ENCODE results near the gene BMP7.
"Not testable (repeated sequence)": the region's sequence is repeated elsewhere in the genome, so short reads cannot be mapped to it uniquely, and the experiment has no call there.

Gene BMP7

GRCh38 chr20:57163041-57163440, 103.4 kb downstream of the BMP7 start:
- DNase-seq = no peak

- DNase-seq = no peak
Observed at GRCh38 chr20:57162362-57162652, 104.1 kb downstream of the BMP7 start.

- no peak for DNase-seq
Observed at GRCh38 chr20:57161478-57162361, 104.7 kb downstream of the BMP7 start.

- DNase-seq = no peak
Observed at GRCh38 chr20:57160985-57161384, 105.5 kb downstream of the BMP7 start.

DNA sequence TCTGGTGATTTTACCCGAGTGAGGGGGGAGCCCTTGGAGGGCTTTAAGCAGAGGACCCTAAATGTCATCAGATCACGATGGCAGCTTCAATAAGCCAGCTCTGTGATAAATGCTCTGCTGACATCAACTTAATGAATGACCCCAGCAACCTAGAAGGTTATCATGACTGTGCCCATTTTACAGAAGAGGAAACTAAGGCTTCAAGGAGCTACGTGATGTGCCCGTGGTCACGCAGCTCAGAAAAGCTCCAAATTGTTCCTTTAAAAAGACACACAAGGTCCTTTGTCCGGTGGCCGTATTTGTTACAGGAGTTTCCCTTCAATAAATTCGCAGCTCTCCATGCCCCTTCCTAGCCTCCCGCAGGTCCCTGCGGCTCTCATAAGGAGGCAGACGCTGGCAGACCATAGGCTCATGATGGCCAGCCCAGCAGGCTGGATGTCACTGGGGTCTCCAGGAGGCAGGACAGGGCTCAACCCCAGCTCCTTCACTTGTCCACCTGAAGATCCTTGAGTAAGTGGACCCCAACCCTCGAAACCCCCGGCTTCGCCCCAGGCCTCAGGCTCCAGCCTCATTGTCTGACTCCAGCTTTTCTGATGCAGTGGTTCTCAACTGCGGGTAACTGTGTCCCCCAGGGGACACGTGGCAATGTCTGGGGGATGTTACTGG, 106.4 kb downstream of the BMP7 start:
- no peak for DNase-seq

DNA sequence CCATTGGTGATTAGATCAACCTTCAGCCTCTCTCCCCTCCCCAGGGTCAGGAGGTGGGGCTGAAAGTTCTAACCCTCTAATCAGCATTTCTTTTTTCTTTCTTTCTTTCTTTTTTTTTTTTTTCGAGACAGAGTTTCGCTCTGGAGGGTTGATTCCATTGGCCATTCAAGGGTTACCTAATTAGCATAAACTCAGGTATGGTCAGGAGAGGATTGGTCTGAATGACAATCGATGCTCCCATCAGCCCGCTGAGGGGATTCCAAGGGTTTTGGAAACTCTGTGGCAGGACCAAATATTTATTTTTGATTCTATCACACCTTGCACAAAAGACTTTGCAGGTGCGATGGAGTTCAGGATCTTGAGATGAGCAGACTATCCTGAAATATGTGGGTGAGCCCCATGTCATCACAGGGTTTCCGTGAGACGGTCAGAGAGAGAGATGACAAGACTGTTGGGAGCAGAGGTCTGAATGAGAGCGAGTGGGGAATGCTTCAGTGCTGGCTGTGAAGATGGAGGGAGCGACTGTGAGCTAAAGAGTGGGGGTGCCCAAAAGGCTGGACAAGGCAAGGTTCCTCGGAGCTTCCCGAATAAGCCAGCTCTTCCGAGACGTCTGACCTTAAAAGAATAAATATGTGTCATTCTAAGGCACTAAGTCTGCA, 107.1 kb downstream of the BMP7 start:
- no peak for DNase-seq

GRCh38 chr20:57158474-57158873, 108.0 kb downstream of the BMP7 start:
- no peak for DNase-seq

DNA sequence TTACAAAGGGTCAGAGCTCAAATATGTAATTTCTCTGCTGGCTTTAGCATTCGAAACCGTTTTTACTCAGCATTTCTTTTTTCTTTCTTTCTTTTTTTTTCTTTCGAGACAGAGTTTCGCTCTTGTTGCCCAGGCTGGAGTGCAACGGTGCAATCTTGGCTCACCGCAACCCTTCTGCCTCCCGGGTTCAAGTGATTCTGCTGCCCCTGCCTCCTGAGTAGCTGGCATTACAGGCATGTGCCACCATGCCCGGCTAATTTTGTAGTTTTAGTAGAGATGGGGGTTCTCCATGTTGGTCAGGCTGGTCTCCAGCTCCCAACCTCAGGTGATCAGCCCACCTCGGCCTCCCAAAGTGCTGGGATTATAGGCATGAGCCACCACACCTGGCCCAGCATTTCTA, 108.7 kb downstream of the BMP7 start:
- DNase-seq = not testable (repeated sequence)

DNA sequence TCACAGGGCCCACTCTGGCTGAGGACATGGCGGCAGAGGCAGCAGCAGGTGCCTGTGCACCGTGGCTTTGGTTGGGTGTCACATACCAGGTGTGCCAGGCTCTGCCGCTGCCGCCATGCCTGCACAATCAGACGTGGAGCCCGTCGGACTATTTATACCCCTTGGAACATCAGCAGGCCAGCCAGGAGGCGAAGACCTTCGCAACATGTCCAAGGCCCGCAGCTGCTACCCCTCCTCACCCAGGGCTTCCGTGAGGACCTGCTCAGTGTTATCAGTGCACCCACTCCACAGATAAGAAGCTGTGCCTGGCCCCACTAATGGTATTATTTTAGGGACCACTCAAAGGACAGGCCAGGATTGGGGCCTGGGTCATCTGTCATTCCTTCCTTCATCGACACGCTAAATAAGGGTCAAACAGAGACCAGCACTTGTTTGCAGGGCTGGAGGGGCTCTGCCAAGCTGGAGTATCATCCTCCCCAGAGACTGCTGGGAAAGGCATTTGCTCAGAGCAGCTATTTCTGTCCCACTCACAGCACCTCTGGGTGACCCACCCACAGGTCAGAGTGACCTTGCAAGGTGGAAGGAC, 109.2 kb downstream of the BMP7 start:
- DNase-seq = no peak

- no peak for DNase-seq
Observed at GRCh38 chr20:57156011-57156729, 110.3 kb downstream of the BMP7 start.

DNA sequence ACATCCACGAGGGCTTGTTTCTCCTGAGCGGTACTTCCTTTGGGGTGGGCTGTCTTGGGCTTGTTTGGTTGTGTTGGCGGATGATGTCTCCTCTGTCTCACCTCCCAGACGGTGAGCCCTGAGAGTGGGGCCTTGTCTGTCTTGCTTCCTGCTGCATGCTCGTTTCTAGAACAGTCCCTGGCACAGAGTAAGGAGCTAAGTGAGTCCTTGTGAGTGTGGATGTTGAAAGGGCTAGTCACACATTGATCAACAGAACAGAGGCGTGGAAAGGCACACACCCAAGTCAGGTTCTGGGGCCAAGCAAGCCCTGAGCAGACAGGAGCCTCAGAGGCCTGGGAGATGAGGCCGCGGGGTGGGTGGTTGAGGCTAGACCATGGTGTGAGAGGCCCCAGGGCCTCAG, 111.0 kb downstream of the BMP7 start:
- no peak for DNase-seq

DNA sequence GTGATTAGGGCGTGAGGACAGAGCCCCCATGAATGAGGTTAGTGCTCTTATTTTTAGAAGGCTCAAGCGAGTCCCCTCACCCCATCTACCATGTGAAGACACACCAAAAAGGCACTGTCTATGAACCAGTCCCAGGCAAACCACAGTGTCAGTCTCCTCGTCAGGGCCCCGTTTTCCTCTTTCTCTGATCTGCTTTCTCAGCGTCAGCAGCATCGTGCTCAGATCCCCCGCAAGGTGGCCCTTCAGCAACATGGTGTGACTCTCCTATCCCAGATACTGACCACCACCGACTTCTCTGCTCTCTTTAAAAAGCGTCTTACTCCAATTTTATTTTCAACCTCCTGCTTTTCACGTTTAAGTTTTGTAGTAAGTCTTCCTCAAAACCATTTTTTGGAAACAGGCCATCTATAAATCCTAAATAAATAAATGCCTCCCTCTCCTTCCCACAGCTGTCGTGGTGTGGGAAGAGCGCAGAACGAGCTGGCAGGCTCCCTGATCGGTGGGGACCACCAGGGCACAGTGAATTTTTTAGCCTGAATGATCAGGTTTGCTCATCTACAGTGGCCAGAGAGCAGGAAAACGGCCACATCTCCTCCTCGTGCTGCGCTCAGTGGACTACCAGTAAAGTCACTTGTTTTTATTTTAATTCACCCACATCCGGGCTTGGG, 113.1 kb downstream of the BMP7 start:
- no peak for DNase-seq

GRCh38 chr20:57152557-57152956, 113.9 kb downstream of the BMP7 start:
- no peak for DNase-seq

GRCh38 chr20:57150559-57150958, 115.9 kb downstream of the BMP7 start:
- DNase-seq = no peak

DNA sequence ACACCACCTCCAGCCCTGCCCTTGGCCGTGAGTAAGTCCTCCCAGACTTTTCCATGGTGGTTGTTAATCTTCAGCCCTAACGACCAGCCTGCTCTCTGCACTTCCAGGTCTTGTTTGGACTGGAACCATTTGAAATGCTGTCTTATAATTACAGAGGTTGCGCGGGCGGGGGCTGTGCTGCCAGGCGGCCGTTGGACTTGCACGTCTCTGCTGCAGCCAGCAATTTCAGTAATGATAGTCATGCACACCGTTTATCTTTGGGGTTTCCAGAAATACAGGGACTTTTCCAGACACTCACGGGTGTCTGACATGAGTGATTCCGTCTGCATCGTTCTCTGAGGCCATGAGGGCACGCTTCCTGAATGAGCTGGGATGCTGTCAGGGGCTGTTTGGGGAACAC, 118.2 kb downstream of the BMP7 start:
- no peak for DNase-seq

DNA sequence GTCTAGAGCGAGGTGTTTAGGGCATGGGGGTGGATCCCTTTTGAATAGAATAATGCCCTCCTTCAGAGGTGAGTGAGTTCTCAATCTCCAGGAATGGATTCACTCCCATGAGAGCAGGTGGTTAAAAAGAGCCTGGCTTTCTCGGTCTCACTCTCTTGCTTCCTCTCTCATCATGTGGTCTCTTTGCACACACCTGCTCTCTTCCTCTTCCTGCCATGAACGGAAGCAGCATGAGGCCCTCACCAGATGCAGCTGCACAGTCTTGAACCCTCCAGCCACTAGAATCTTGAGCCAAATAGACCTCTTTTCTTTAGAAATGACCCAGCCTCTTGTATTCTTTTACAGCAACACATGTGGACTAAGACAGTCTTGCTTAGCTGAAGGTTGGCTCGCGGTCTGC, 119.3 kb downstream of the BMP7 start:
- DNase-seq = no peak

- DNase-seq = no peak
Observed at GRCh38 chr20:57146155-57146554, 120.3 kb downstream of the BMP7 start.

DNA sequence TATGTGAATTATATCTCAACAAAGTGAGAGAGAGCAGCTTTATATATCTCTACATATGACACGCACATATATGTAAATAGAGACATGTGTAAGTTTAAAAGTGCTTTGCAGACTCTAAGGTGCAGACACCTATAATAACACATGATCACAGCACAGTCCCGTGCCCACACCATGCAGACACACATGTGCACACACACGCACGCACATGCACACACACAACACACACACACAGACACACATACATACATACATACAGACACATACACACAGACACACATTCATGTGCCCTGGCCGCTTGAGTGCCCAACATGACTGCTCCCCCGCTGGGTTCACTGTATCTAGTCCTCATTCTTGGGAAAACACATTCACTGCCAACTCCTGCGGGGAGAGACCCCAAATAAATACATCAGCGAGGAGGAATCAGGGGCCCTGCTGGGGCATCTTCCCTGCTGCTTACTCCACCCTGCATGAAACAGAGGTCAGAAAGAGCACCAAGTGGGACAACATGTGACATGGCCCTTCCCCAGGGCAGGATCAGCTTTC, 121.3 kb downstream of the BMP7 start:
- no peak for DNase-seq

- no peak for DNase-seq
Observed at GRCh38 chr20:57143173-57143572, 123.3 kb downstream of the BMP7 start.

GRCh38 chr20:57142667-57143066, 123.8 kb downstream of the BMP7 start:
- DNase-seq = no peak

GRCh38 chr20:57141492-57141891, 124.9 kb downstream of the BMP7 start:
- DNase-seq = no peak

- DNase-seq = no peak
Observed at GRCh38 chr20:57140416-57140965, 126.0 kb downstream of the BMP7 start.

Measured in SW 1271 (cell line).